Fibroblast of the aortic adventitia (primary cell): ENCODE measurements around the gene RTKN2. TPM values are rescaled to one million over a fixed set of nuclear protein-coding genes. Genes with fewer than 3 reads are reported as not detected.
"Not testable (repeated sequence)": the region's sequence is repeated elsewhere in the genome, so short reads cannot be mapped to it uniquely, and the experiment has no call there.

Experiments
- DNase-seq: peaks from one replicate; pipeline ENCODE4 v3.0.0-alpha.2; 2010; ENCODE audit warnings: low read depth
- H3K4me3 ChIP-seq: 2 replicates; pipeline ENCODE4 v1.5.1; 2011; ENCODE audit warnings: low read depth, mild to moderate bottlenecking, control low read depth, low read length, moderate library complexity
- CTCF ChIP-seq: IDR thresholded peaks from 2 replicates; pipeline ENCODE4 v1.5.1; 2011; ENCODE audit warnings: mild to moderate bottlenecking, low read length, control low read depth, inconsistent platforms; ENCODE audit not compliant: insufficient read depth
- total RNA-seq: library from RNA; depleted of rRNA; stranded (reverse); fragments of >200 nt; gene quantifications from 2 replicates; pipeline ENCODE4 v1.2.3, GENCODE V29; 2012; ENCODE audit warnings: low replicate concordance

RTKN2 gene
- total RNA-seq, 1 donor = 11.9 TPM

- DNase-seq = peak; percentile 67
- TF ChIP-seq CTCF = peak; percentile 46
- no peak overlapping the region for H3K4me3 ChIP-seq
These were observed 20.2 kb downstream of the RTKN2 start for GRCh38 chr10:62248465-62248864.

GRCh38 chr10:62244785-62245467, 23.7 kb downstream of the RTKN2 start:
- TF ChIP-seq CTCF = peak; percentile 89
- H3K4me3 ChIP-seq = peak overlapping the region; percentile 26
- DNase-seq = peak; percentile 89

GRCh38 chr10:62244088-62244487, 24.6 kb downstream of the RTKN2 start:
- peak overlapping the region; percentile 63 for H3K4me3 ChIP-seq
- no peak for DNase-seq
- TF ChIP-seq CTCF = no peak

- no peak for DNase-seq
- TF ChIP-seq CTCF = no peak
- peak overlapping the region; percentile 63 for H3K4me3 ChIP-seq
These were observed 25.0 kb downstream of the RTKN2 start for GRCh38 chr10:62243647-62243997.

GRCh38 chr10:62242965-62243646, 25.5 kb downstream of the RTKN2 start:
- DNase-seq = peak; percentile 97

GRCh38 chr10:62241521-62241920, 27.1 kb downstream of the RTKN2 start:
- not testable (repeated sequence) for H3K4me3 ChIP-seq, DNase-seq

More at GRCh38 chr10:62242965-62243646, 25.5 kb downstream of the RTKN2 start:
- H3K4me3 ChIP-seq = peak overlapping the region; percentile 63

- H3K4me3 ChIP-seq = no peak overlapping the region
- TF ChIP-seq CTCF = no peak
- DNase-seq = no peak
These were observed 28.6 kb downstream of the RTKN2 start for GRCh38 chr10:62239994-62240393.

- H3K4me3 ChIP-seq = no peak overlapping the region
- DNase-seq = no peak
These were observed 29.8 kb downstream of the RTKN2 start for GRCh38 chr10:62238880-62239279.

More at GRCh38 chr10:62238880-62239279, 29.8 kb downstream of the RTKN2 start:
- no peak for TF ChIP-seq CTCF
